Thyroid gland (tissue), 4 donors: ENCODE results near the gene CLIP4. TPM values are rescaled to one million over a fixed set of nuclear protein-coding genes. Genes with fewer than 3 reads are reported as not detected.

Source experiments
- DNase-seq, 2 donors: peaks; one replicate each; pipeline ENCODE4 v3.0.0-alpha.2; 2019
- H3K27ac ChIP-seq, 3 donors: fragments of 200-600 bp; sonication (generic); 1 replicate in 2 of 3; 2 replicates in 1 of 3; pipeline ENCODE4 v1.5.1; 2016 to 2019; ENCODE audit warnings: mild to moderate bottlenecking in 1 of 3, moderate library complexity in 1 of 3
- H3K27me3 ChIP-seq: fragments of 200-600 bp; sonication (generic); one replicate; pipeline ENCODE4 v1.5.1; 2019
- H3K36me3 ChIP-seq, 2 donors: fragments of 200-600 bp; sonication (generic); one replicate each; pipeline ENCODE4 v1.5.1; 2016 to 2019
- H3K4me1 ChIP-seq, 2 donors: fragments of 200-600 bp; sonication (generic); one replicate each; pipeline ENCODE4 v1.5.1; 2017 to 2019
- H3K4me3 ChIP-seq, 3 donors: fragments of 200-600 bp; sonication (generic); replicated peaks in 1 of 3; 1 replicate in 2 of 3; 2 replicates in 1 of 3; pipeline ENCODE4 v1.5.1; 2016; ENCODE audit warnings: mild to moderate bottlenecking in 1 of 3
- H3K9me3 ChIP-seq: fragments of 200-600 bp; sonication (generic); one replicate; pipeline ENCODE4 v1.5.1; 2017
- CTCF ChIP-seq, 6 experiments: fragments of 200-600 bp in 3 of 6; fragments of 450-650 bp in 3 of 6; sonication (generic) in 3 of 6; IDR thresholded peaks; one replicate each; pipeline ENCODE4 v1.5.1; 2016 to 2019; ENCODE audit warnings: antibody characterized with exemption in 6 of 6, mild to moderate bottlenecking in 2 of 6, inconsistent platforms in 1 of 6, moderate library complexity in 1 of 6
- POLR2A ChIP-seq, 2 donors: fragments of 450-650 bp; IDR thresholded peaks; one replicate each; pipeline ENCODE4 v1.6.1; 2017; ENCODE audit warnings: antibody characterized with exemption in 2 of 2, mild to moderate bottlenecking in 2 of 2, moderate library complexity in 1 of 2
- WGBS, 2 donors: methylation state at CpG; one replicate each; pipeline ENCODE4 v1.1.5; 2017; 5-methylcytosine and 5-hydroxymethylcytosine counted together
- intact Hi-C: fragments of 100-400 bp; cut with DNase I; formaldehyde crosslinking; loops from one replicate; pipeline ENCODE4 v1.15.1; 2023
- total RNA-seq, 4 donors: library from RNA; depleted of rRNA; stranded (reverse); fragments of >200 nt; gene quantifications; one replicate each; pipeline ENCODE4 v1.2.3, GENCODE V29; 2016

The CLIP4 gene
- total RNA-seq, 4 donors from 2014 or later = 148 to 398 (median 222) TPM

GRCh38 chr2:29225814-29226213 lies 110.6 kb downstream of the CLIP4 start:
- H3K36me3 ChIP-seq = no peaks in the 10 kb centered on the region
- intact Hi-C loops = no loop called here
- 79 to 88% methylated on average over 8 of the region's 8 CpGs for WGBS, 2 donors
- TF ChIP-seq CTCF (IDR thresholded peaks at IDR 0.05) (no peak), POLR2A (IDR thresholded peaks at IDR 0.05) (no peak)
- no peak for DNase-seq
- no peaks in the 10 kb centered on the region for H3K27me3 ChIP-seq
- no peak overlapping the region for H3K27ac ChIP-seq
- H3K9me3 ChIP-seq = no peaks in the 10 kb centered on the region
- H3K4me3 ChIP-seq = no peak overlapping the region
- peaks cover 8 to 21% of the 10 kb centered on the region in 2 donors for H3K4me1 ChIP-seq

- H3K27me3 ChIP-seq = no peaks in the 10 kb centered on the region
- no peak for DNase-seq
Measured at GRCh38 chr2:29226375-29226774, 111.2 kb downstream of the CLIP4 start.

DNA sequence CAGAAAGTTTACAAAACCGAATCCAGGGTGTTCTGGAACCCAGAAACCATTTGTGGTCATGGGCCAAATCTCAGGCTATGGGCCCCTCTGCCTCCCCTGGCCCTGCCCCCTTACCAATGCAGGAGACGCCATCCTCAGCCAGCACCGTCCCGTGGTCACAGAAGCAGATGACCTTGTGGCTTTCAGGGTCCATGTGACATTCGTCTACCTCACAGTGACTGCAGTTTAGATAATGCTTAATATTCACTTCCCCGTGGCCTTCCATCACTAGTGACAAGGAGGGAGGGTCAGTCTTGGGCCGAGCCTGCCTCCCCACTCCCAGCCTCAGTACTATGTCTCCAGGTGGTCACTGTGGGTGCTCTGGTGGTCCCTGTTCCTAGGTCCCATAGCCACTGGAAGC lies 111.6 kb downstream of the CLIP4 start:
- no peak for TF ChIP-seq POLR2A (IDR thresholded peaks at IDR 0.05)
- no peak for TF ChIP-seq CTCF (IDR thresholded peaks at IDR 0.05)
- no peak for DNase-seq
- Histone ChIP-seq H3K27me3 (no peaks in the 10 kb centered on the region), H3K36me3 (no peaks in the 10 kb centered on the region), H3K4me1 (peaks cover 5 to 16% of the 10 kb centered on the region in 2 donors), H3K4me3 (no peak overlapping the region), H3K9me3 (no peaks in the 10 kb centered on the region), H3K27ac (no peak overlapping the region)
- WGBS, 2 donors = 80 to 88% methylated on average over 3 to 7 of the region's 7 CpGs
- intact Hi-C loops = no loop called here

More at GRCh38 chr2:29226375-29226774, 111.2 kb downstream of the CLIP4 start:
- 82 to 88% methylated on average over 3 of the region's 3 CpGs for WGBS, 2 donors
- peaks cover 7 to 16% of the 10 kb centered on the region in 2 donors for H3K4me1 ChIP-seq
- H3K4me3 ChIP-seq = no peak overlapping the region
- H3K27ac ChIP-seq = no peak overlapping the region
- no peak for TF ChIP-seq POLR2A (IDR thresholded peaks at IDR 0.05)
- TF ChIP-seq CTCF (IDR thresholded peaks at IDR 0.05) = no peak
- H3K9me3 ChIP-seq = no peaks in the 10 kb centered on the region
- intact Hi-C loops = no loop called here
- no peaks in the 10 kb centered on the region for H3K36me3 ChIP-seq

GRCh38 chr2:29227935-29228675 lies 112.9 kb downstream of the CLIP4 start:
- 62 to 75% methylated on average over 15 of the region's 15 CpGs for WGBS, 2 donors
- no peak for TF ChIP-seq CTCF (IDR thresholded peaks at IDR 0.05)
- no peak for TF ChIP-seq POLR2A (IDR thresholded peaks at IDR 0.05)
- H3K27me3 ChIP-seq = no peaks in the 10 kb centered on the region
- peaks cover 6 to 25% of the 10 kb centered on the region in 2 donors for H3K4me1 ChIP-seq
- no peaks in the 10 kb centered on the region for H3K9me3 ChIP-seq
- H3K4me3 ChIP-seq = no peak overlapping the region
- H3K27ac ChIP-seq = no peak overlapping the region
- no peaks in the 10 kb centered on the region for H3K36me3 ChIP-seq
- no peak for DNase-seq
- intact Hi-C loops = no loop called here

- TF ChIP-seq POLR2A (IDR thresholded peaks at IDR 0.05) (no peak), CTCF (IDR thresholded peaks at IDR 0.05) (no peak)
- H3K4me3 ChIP-seq = no peak overlapping the region
- no peak for DNase-seq
- H3K27ac ChIP-seq = no peak overlapping the region
- no peaks in the 10 kb centered on the region for H3K9me3 ChIP-seq
- H3K36me3 ChIP-seq = no peaks in the 10 kb centered on the region
- intact Hi-C loops = no loop called here
- no peaks in the 10 kb centered on the region for H3K27me3 ChIP-seq
- peaks cover 12 to 26% of the 10 kb centered on the region in 2 donors for H3K4me1 ChIP-seq
- 83 to 87% methylated on average over 4 to 9 of the region's 9 CpGs for WGBS, 2 donors
Measured at GRCh38 chr2:29228947-29229346, 113.7 kb downstream of the CLIP4 start.
